ENCODE measurements around the gene TMEM217.

The TMEM217 gene

GRCh38 chr6:37260040-37260439 lies 2.1 kb upstream of the TMEM217 start:
- Histone ChIP-seq H3K9me3 (ENCODE audit: control insufficient read depth in 2 of 2, low read length in 2 of 2) (no peaks in the 10 kb centered on the region), H3K27me3 (ENCODE audit: control insufficient read depth in 1 of 2, insufficient read depth in 2 of 2, low read length in 2 of 2) (no peaks in the 10 kb centered on the region), H3K9ac (ENCODE audit: low read length in 2 of 2) (no peak overlapping the region), H3K4me1 (ENCODE audit: control insufficient read depth, insufficient read depth, low read length) (peaks cover 20% of the 10 kb centered on the region), H3K36me3 (ENCODE audit: control insufficient read depth in 2 of 2, insufficient read depth in 2 of 2, low read length in 2 of 2) (no peaks in the 10 kb centered on the region), H3K4me3 (ENCODE audit: low read length in 2 of 2) (no peak overlapping the region), H3K27ac (ENCODE audit: low read length) (no peak overlapping the region)

- no peaks in the 10 kb centered on the region for H3K9me3 ChIP-seq (ENCODE audit: control insufficient read depth in 2 of 2, low read length in 2 of 2)
- H3K4me3 ChIP-seq (ENCODE audit: low read length in 2 of 2): no peak overlapping the region
- H3K27me3 ChIP-seq (ENCODE audit: control insufficient read depth in 1 of 2, insufficient read depth in 2 of 2, low read length in 2 of 2): no peaks in the 10 kb centered on the region
- H3K27ac ChIP-seq (ENCODE audit: low read length): no peak overlapping the region
- H3K4me1 ChIP-seq (ENCODE audit: control insufficient read depth, insufficient read depth, low read length): peaks cover 20% of the 10 kb centered on the region
- H3K9ac ChIP-seq (ENCODE audit: low read length in 2 of 2): no peak overlapping the region
- H3K36me3 ChIP-seq (ENCODE audit: control insufficient read depth in 2 of 2, insufficient read depth in 2 of 2, low read length in 2 of 2): no peaks in the 10 kb centered on the region
Observed at GRCh38 chr6:37259191-37259590, 1.2 kb upstream of the TMEM217 start.

DNA sequence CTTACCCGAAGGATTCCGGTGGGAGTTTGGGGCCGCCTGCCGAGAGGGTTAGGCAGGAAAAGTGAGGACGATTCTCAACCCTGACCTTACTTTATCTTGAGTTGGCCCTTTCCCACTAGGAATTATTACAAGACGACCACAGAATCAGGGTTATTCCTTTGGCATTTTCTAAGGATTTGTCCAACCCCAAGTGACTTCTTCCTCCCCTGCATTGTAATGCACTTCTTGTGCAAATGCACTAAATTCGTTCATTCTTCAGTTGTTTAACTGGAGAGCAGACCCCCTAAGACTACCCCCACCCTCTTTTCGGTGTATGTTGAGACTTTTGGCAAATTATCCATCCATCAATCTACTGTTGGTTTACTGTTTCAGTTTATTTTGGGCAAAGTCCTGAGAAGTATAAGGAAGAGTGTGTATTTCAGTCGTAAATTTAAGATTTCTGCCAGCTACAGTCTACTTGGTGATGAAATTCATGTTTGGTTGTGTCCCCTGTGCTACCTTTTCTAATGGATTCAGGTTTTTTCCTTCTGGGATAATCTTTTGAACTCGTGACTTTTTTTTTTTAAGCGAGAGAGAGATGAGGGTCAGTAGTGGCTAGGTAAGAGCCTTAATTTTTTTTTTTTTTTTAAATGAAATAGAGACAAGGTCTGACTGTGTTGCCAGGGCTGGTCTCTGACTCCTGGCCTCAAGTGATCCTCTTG lies 611 bp upstream of the TMEM217 start:
- H3K36me3 ChIP-seq (ENCODE audit: control insufficient read depth in 2 of 2, insufficient read depth in 2 of 2, low read length in 2 of 2): no peaks in the 10 kb centered on the region
- H3K9me3 ChIP-seq (ENCODE audit: control insufficient read depth in 2 of 2, low read length in 2 of 2): no peaks in the 10 kb centered on the region
- H3K9ac ChIP-seq (ENCODE audit: low read length in 2 of 2): peak overlapping the region; percentile 96 to 99
- H3K27ac ChIP-seq (ENCODE audit: low read length): no peak overlapping the region
- peak overlapping the region; percentile 89 to 96 for H3K4me3 ChIP-seq (ENCODE audit: low read length in 2 of 2)
- H3K4me1 ChIP-seq (ENCODE audit: control insufficient read depth, insufficient read depth, low read length): peaks cover 20% of the 10 kb centered on the region
- no peaks in the 10 kb centered on the region for H3K27me3 ChIP-seq (ENCODE audit: control insufficient read depth in 1 of 2, insufficient read depth in 2 of 2, low read length in 2 of 2)

- Histone ChIP-seq H3K27me3 (ENCODE audit: control insufficient read depth in 1 of 2, insufficient read depth in 2 of 2, low read length in 2 of 2) (no peaks in the 10 kb centered on the region), H3K36me3 (ENCODE audit: control insufficient read depth in 2 of 2, insufficient read depth in 2 of 2, low read length in 2 of 2) (no peaks in the 10 kb centered on the region), H3K4me3 (ENCODE audit: low read length in 2 of 2) (peak overlapping the region; percentile 89 to 96), H3K4me1 (ENCODE audit: control insufficient read depth, insufficient read depth, low read length) (peaks cover 20% of the 10 kb centered on the region), H3K9me3 (ENCODE audit: control insufficient read depth in 2 of 2, low read length in 2 of 2) (no peaks in the 10 kb centered on the region), H3K9ac (ENCODE audit: low read length in 2 of 2) (peak overlapping the region; percentile 36 to 96), H3K27ac (ENCODE audit: low read length) (peak overlapping the region; percentile 70)
Observed at GRCh38 chr6:37257320-37257633, 667 bp downstream of the TMEM217 start.

GRCh38 chr6:37256692-37257319 lies 1.1 kb downstream of the TMEM217 start:
- no peak overlapping the region for H3K27ac ChIP-seq (ENCODE audit: low read length)
- H3K9ac ChIP-seq (ENCODE audit: low read length in 2 of 2): no peak overlapping the region
- H3K4me1 ChIP-seq (ENCODE audit: control insufficient read depth, insufficient read depth, low read length): peaks cover 20% of the 10 kb centered on the region
- peak overlapping the region; percentile 89 to 96 for H3K4me3 ChIP-seq (ENCODE audit: low read length in 2 of 2)
- no peaks in the 10 kb centered on the region for H3K9me3 ChIP-seq (ENCODE audit: control insufficient read depth in 2 of 2, low read length in 2 of 2)
- H3K27me3 ChIP-seq (ENCODE audit: control insufficient read depth in 1 of 2, insufficient read depth in 2 of 2, low read length in 2 of 2): no peaks in the 10 kb centered on the region
- H3K36me3 ChIP-seq (ENCODE audit: control insufficient read depth in 2 of 2, insufficient read depth in 2 of 2, low read length in 2 of 2): no peaks in the 10 kb centered on the region

DNA sequence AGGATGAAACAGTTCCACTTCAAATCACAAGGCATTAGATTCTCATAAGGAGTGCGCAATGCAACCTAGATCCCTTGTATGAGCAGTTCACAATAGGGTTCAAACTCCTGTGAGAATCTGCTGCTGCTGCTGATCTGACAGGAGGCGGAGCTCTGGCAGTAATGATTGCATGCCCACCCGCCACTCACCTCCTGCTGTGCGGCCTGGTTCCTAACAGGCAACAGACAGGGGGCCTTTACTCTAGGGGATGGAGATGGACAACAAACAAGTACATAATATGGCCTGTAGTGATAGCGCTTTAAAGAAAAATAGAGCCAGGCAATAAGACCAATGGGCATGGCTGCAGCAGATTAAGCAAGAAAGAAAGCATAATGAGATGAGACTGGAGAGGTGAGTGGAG lies 3.1 kb downstream of the TMEM217 start:
- Histone ChIP-seq H3K36me3 (ENCODE audit: control insufficient read depth in 2 of 2, insufficient read depth in 2 of 2, low read length in 2 of 2) (no peaks in the 10 kb centered on the region), H3K4me1 (ENCODE audit: control insufficient read depth, insufficient read depth, low read length) (peaks cover 20% of the 10 kb centered on the region), H3K9me3 (ENCODE audit: control insufficient read depth in 2 of 2, low read length in 2 of 2) (no peaks in the 10 kb centered on the region), H3K27me3 (ENCODE audit: control insufficient read depth in 1 of 2, insufficient read depth in 2 of 2, low read length in 2 of 2) (no peaks in the 10 kb centered on the region), H3K27ac (ENCODE audit: low read length) (no peak overlapping the region), H3K4me3 (ENCODE audit: low read length in 2 of 2) (no peak overlapping the region), H3K9ac (ENCODE audit: low read length in 2 of 2) (no peak overlapping the region)

- Histone ChIP-seq H3K4me3 (ENCODE audit: low read length in 2 of 2) (no peak overlapping the region), H3K27me3 (ENCODE audit: control insufficient read depth in 1 of 2, insufficient read depth in 2 of 2, low read length in 2 of 2) (no peaks in the 10 kb centered on the region), H3K9ac (ENCODE audit: low read length in 2 of 2) (no peak overlapping the region), H3K36me3 (ENCODE audit: control insufficient read depth in 2 of 2, insufficient read depth in 2 of 2, low read length in 2 of 2) (no peaks in the 10 kb centered on the region), H3K9me3 (ENCODE audit: control insufficient read depth in 2 of 2, low read length in 2 of 2) (no peaks in the 10 kb centered on the region), H3K27ac (ENCODE audit: low read length) (no peak overlapping the region), H3K4me1 (ENCODE audit: control insufficient read depth, insufficient read depth, low read length) (peaks cover 13% of the 10 kb centered on the region)
Observed at GRCh38 chr6:37253486-37254007, 4.4 kb downstream of the TMEM217 start.

DNA sequence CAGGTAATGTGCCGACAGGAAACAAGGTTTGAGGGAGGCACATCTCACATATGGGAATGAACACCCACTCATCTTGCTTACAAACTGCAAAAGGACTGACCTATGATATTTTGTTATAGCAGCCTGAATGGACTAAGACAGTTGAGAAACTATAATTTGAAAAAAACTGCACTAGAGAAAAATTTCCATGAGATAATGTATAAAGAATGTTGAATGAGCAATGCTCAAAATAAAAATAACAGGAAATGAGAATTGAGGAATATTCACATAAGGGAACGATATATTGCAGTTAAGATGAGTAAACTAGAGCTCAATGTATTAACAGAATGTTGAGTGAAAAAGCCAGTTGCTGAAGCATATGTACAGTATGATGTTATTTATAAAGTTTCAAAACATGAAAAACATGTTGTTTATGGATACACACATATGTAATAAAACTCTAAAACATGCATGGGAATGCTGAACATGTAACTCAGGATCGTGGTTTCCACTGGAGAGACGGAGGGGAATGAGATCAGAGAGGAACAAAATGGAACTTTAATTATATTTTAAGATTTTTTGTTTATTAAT lies 6.6 kb downstream of the TMEM217 start:
- no peaks in the 10 kb centered on the region for H3K4me1 ChIP-seq (ENCODE audit: control insufficient read depth, insufficient read depth, low read length)
- no peak overlapping the region for H3K9ac ChIP-seq (ENCODE audit: low read length in 2 of 2)
- H3K9me3 ChIP-seq (ENCODE audit: control insufficient read depth in 2 of 2, low read length in 2 of 2): no peaks in the 10 kb centered on the region
- no peak overlapping the region for H3K27ac ChIP-seq (ENCODE audit: low read length)
- no peaks in the 10 kb centered on the region for H3K36me3 ChIP-seq (ENCODE audit: control insufficient read depth in 2 of 2, insufficient read depth in 2 of 2, low read length in 2 of 2)
- no peaks in the 10 kb centered on the region for H3K27me3 ChIP-seq (ENCODE audit: control insufficient read depth in 1 of 2, insufficient read depth in 2 of 2, low read length in 2 of 2)
- no peak overlapping the region for H3K4me3 ChIP-seq (ENCODE audit: low read length in 2 of 2)

DNA sequence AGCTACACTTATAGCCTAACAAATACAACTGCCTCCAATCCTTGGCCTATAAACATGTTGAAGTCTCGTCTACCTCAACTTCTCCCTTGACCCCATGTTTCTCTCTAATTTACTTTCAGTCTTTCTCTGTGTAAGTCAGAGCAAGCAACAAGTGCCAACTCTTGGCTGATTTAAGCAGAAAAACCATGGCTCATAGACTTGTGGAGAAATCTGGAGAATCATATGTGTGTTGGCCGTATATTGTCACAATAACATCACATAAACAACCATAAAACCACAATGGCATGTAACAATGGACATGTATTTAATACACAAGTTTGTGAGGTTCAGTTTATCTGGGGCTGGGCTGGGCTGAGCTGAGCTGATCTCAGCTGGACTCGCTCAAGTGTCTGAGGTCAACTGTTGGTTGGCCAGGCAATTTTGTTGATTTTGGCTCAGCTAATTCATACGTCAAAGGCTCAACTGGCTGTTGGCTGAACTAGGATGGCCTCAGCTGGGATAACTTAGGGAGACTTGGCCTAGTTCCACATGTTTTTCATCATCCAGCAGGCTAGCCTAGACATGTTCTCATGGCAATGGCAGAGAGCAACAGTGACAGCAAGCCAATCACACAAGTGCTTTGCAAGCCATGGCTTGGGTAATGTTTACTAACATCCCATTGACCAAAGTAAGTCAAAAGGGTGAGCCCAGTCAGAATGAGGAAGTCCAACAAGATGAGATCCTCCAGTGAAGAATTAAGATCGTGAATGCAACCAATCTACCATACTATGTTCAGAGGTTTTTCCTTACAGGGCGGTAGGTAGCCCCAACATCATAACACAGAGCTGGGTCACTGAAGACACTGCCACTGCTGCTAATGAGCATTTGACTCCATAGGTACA lies 13.3 kb downstream of the TMEM217 start:
- Histone ChIP-seq H3K4me1 (ENCODE audit: control insufficient read depth, insufficient read depth, low read length) (peaks cover 26% of the 10 kb centered on the region), H3K9ac (ENCODE audit: low read length in 2 of 2) (peak overlapping the region in 1 of 2 donors; percentile 6), H3K27ac (ENCODE audit: low read length) (peak overlapping the region; percentile 86), H3K9me3 (ENCODE audit: control insufficient read depth in 2 of 2, low read length in 2 of 2) (no peaks in the 10 kb centered on the region), H3K36me3 (ENCODE audit: control insufficient read depth in 2 of 2, insufficient read depth in 2 of 2, low read length in 2 of 2) (no peaks in the 10 kb centered on the region), H3K27me3 (ENCODE audit: control insufficient read depth in 1 of 2, insufficient read depth in 2 of 2, low read length in 2 of 2) (no peaks in the 10 kb centered on the region), H3K4me3 (ENCODE audit: low read length in 2 of 2) (no peak overlapping the region)

- Histone ChIP-seq H3K4me1 (ENCODE audit: control insufficient read depth, insufficient read depth, low read length) (peaks cover 27% of the 10 kb centered on the region), H3K4me3 (ENCODE audit: low read length in 2 of 2) (no peak overlapping the region), H3K9ac (ENCODE audit: low read length in 2 of 2) (peak overlapping the region in 1 of 2 donors; percentile 6), H3K27ac (ENCODE audit: low read length) (peak overlapping the region; percentile 86), H3K9me3 (ENCODE audit: control insufficient read depth in 2 of 2, low read length in 2 of 2) (no peaks in the 10 kb centered on the region), H3K36me3 (ENCODE audit: control insufficient read depth in 2 of 2, insufficient read depth in 2 of 2, low read length in 2 of 2) (no peaks in the 10 kb centered on the region), H3K27me3 (ENCODE audit: control insufficient read depth in 1 of 2, insufficient read depth in 2 of 2, low read length in 2 of 2) (no peaks in the 10 kb centered on the region)
Observed at GRCh38 chr6:37243816-37244370, 14.1 kb downstream of the TMEM217 start.

All from stomach smooth muscle (tissue), 2 donors.